Retinal pigment epithelial cell (primary cell): ENCODE measurements around the gene UGT1A6.
"Not testable (repeated sequence)": the region's sequence is repeated elsewhere in the genome, so short reads cannot be mapped to it uniquely, and the experiment has no call there.

Experiments used
- DNase-seq: peaks from one replicate; pipeline ENCODE4 v3.0.0-alpha.2; 2010; ENCODE audit warnings: low read depth
- H3K4me3 ChIP-seq: 2 replicates; pipeline ENCODE4 v1.5.1; 2011; ENCODE audit warnings: mild to moderate bottlenecking, low read length, control low read depth, moderate library complexity
- TF ChIP-seq, protein P1 (sequence below): conservative IDR thresholded peaks from 2 replicates; pipeline ENCODE4 v1.5.1; 2011; ENCODE audit warnings: low read depth, low read length, control low read depth, inconsistent platforms

UGT1A6 gene

DNA sequence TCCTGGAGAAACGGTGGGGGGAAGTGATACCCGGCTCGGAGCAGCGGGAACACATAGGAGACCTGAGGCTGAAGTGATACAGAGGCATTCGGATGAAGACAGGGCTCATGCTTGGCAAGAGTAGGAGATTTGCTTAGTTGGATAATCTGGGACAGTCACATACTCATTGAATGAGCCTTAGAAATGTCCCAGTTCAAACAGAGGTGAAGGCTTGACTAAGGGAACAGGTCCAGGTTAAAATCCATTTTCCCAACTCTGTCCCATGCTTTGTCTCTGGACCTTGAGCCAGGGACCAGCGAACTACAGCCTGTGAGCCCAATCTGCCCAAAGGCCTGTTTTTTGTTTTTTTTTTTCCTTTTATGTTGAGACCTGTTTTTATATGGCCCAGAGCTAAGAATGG, 1.3 kb downstream of the UGT1A6 start:
- TF ChIP-seq, protein P1, sequence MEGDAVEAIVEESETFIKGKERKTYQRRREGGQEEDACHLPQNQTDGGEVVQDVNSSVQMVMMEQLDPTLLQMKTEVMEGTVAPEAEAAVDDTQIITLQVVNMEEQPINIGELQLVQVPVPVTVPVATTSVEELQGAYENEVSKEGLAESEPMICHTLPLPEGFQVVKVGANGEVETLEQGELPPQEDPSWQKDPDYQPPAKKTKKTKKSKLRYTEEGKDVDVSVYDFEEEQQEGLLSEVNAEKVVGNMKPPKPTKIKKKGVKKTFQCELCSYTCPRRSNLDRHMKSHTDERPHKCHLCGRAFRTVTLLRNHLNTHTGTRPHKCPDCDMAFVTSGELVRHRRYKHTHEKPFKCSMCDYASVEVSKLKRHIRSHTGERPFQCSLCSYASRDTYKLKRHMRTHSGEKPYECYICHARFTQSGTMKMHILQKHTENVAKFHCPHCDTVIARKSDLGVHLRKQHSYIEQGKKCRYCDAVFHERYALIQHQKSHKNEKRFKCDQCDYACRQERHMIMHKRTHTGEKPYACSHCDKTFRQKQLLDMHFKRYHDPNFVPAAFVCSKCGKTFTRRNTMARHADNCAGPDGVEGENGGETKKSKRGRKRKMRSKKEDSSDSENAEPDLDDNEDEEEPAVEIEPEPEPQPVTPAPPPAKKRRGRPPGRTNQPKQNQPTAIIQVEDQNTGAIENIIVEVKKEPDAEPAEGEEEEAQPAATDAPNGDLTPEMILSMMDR, result no peak
- no peak for DNase-seq
- H3K4me3 ChIP-seq, result no peak overlapping the region

GRCh38 chr2:233698740-233699139, 6.0 kb downstream of the UGT1A6 start:
- H3K4me3 ChIP-seq, result no peak overlapping the region
- no peak for DNase-seq
- TF ChIP-seq, protein P1, result no peak

DNA sequence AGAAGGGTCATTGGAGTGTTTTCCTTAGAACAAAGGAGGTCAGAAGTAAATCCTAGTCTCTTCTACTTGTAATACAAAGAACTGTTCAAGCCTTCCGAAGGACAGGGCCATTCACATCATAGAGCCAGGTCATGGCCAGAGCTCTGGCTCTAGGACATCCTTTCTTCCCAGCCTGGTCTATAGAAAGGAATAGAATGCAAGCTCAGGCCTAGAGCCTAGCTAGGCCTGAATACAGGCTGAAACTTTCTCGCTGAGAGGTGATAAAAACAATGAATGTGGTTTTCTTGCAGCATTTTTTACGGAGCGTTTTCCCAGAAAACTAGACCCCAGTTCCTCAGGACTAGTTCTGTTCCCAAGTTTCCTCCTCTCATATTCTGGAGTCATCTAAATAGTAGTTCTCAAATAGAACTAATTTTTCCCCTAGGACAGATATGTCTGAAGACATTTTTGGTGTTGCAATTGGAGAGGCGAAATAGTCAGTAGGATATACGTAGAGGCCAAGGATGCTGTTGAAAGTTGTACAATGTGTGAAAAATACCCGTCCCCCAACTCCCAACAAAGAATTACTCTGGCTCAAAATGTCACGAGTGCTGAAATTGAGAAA, 6.8 kb downstream of the UGT1A6 start:
- no peak for DNase-seq
- TF ChIP-seq, protein P1, result no peak

DNA sequence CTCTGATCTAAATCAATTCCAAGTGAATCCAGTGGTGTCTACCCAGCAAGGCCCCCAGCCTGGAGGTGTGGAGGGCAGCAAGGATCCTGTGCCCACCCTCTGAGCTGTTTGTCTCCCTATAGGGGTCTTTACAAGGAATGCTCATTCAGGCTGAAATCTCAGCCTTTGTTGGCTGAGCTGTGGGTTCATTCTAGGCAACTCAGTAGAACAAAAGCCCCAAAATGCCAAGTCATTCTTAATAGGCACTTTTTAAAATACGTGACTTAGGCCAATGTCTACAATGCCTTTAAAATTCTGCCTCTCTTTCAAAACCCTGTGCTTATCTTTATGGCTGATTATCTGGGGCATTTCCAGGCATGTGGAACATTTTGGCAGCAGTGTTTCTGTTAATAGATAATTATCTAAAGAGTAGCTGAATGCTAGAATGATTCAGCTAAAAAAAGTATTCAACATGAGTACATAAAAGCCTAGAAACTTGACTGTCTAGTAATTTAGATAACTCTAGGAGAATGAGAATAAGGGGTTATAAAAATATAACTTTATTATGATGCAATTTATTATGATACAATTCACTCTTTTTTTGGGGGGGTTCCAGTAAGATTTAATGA, 7.4 kb downstream of the UGT1A6 start:
- peak; percentile 31 for DNase-seq
- TF ChIP-seq, protein P1, result no peak
- H3K4me3 ChIP-seq, result no peak overlapping the region

More for the DNA sequence above, 6.8 kb downstream of the UGT1A6 start:
- H3K4me3 ChIP-seq, result no peak overlapping the region

- not testable (repeated sequence) for DNase-seq, H3K4me3 ChIP-seq
Observed at GRCh38 chr2:233700842-233701241, 8.2 kb downstream of the UGT1A6 start.

DNA sequence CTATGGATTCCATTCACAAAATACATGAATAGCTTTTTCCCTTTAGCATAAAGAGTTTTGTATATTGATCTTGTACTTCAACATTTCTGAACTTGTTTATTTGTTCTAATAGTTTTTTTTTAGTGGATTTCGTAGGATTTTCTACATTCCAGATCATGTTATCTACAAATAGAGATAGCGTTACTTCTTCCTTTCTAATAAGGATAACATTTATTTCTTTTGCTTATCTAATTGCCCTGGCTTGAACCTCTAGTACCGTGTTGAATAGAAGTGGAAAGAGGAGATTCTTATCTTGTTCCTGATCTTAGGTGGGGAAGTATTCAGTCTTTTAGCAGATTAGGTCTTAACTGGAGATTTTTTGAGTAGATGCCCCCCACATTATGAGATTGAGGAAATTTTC, 9.5 kb downstream of the UGT1A6 start:
- TF ChIP-seq, protein P1, result no peak
- no peak overlapping the region for H3K4me3 ChIP-seq
- no peak for DNase-seq

DNA sequence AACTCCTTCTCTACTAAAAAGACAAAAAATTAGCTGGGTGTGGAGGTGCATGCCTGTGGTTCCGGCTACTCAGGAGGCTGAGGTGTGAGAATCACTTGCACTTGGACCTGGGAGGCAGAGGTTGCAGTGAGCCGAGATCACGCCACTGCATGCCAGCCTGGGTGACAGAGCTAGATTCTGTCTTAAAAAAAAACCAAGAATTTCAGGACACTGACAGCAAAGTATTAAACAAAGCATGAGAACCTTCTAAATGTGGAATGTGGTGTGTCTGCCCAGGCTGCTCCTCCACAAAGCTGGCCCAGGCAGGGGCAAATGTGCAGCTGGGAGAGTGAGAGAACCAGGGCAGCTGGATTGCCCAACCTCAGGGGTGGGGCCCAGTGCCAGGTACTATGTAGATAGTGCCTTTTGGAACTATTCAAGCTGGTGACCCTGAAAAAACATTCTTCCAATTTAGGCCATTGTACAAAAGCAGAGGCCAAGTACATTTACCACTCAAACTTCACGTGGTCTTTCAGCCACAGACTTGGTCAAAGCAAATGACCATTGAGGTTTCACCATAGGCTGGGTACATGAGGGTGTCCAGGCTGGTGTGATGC, 13.3 kb downstream of the UGT1A6 start:
- DNase-seq, result no peak
- TF ChIP-seq, protein P1, result no peak
- no peak overlapping the region for H3K4me3 ChIP-seq
